ENCODE measurements around the gene DSC2.
"Not testable (repeated sequence)": the region's sequence is repeated elsewhere in the genome, so short reads cannot be mapped to it uniquely, and the experiment has no call there.

Gene DSC2

GRCh38 chr18:31042406-31043181 lies 59.6 kb downstream of the DSC2 start, which contains the start of gene DSC3:
Gene DSC3, minus strand, starts transcription at chr18:31042742. Its CDS starts 82 bp downstream, at chr18:31042660.
- DNase-seq (ENCODE audit: low read depth) = no peak

GRCh38 chr18:31042084-31042405 lies 60.2 kb downstream of the DSC2 start:
- DNase-seq (ENCODE audit: low read depth) = no peak

GRCh38 chr18:31041271-31042083 lies 60.7 kb downstream of the DSC2 start:
- no peak for DNase-seq (ENCODE audit: low read depth)

- no peak for DNase-seq (ENCODE audit: low read depth)
Observed at GRCh38 chr18:31040686-31041270, 61.4 kb downstream of the DSC2 start.

- no peak for DNase-seq (ENCODE audit: low read depth)
Observed at GRCh38 chr18:31039426-31039825, 62.8 kb downstream of the DSC2 start.

GRCh38 chr18:31037686-31038085 lies 64.5 kb downstream of the DSC2 start:
- DNase-seq (ENCODE audit: low read depth) = not testable (repeated sequence)

GRCh38 chr18:31034541-31034940 lies 67.7 kb downstream of the DSC2 start:
- no peak for DNase-seq (ENCODE audit: low read depth)

- DNase-seq (ENCODE audit: low read depth) = no peak
Observed at GRCh38 chr18:31030574-31031278, 71.5 kb downstream of the DSC2 start.

GRCh38 chr18:31015715-31016434 lies 86.3 kb downstream of the DSC2 start:
- no peak for DNase-seq (ENCODE audit: low read depth)

GRCh38 chr18:31011455-31011854 lies 90.8 kb downstream of the DSC2 start:
- DNase-seq (ENCODE audit: low read depth) = not testable (repeated sequence)

GRCh38 chr18:31010601-31011000 lies 91.6 kb downstream of the DSC2 start:
- DNase-seq (ENCODE audit: low read depth) = no peak
